ENCODE data around the gene PCSK9.

DNA sequence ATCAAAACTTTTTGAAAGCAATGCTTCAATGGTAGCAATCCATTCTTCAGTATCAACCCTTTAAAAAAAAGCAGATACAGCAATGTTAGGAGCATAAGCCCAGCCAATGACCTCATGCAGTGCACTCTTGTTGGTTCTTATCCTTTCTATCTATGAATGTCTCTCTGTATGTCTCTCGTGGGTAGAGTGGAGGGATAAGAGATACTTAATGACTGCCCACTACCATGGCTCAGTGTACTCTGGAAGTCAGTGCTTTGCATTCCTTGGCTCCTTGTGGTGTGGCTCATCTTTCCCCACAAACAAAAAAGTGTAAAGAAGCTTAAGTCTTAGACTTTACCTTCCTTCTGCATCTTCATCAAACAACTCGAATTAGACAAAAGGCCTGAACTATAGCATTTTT is 50.3 kb downstream of the PCSK9 start:
- TF ChIP-seq EZH2 (IDR thresholded peaks at IDR 0.05; ENCODE audit: borderline replicate concordance, low read depth, low read length, poor library complexity, severe bottlenecking) (no peak), CTCF (conservative IDR thresholded peaks at IDR 0.05; ENCODE audit: low read depth, low read length) (no peak)

Measured in A673 (cell line).